ENCODE data around the gene DSC3.

Gene DSC3

GRCh38 chr18:31091350-31091749, 48.8 kb upstream of the DSC3 start:
- TF ChIP-seq GLI4 (tag by site-specific recombination; IDR thresholded peaks at IDR 0.05): no peak
- no peak for TF ChIP-seq ZNF280C (tag by site-specific recombination; IDR thresholded peaks at IDR 0.05)
- TF ChIP-seq, protein P1, sequence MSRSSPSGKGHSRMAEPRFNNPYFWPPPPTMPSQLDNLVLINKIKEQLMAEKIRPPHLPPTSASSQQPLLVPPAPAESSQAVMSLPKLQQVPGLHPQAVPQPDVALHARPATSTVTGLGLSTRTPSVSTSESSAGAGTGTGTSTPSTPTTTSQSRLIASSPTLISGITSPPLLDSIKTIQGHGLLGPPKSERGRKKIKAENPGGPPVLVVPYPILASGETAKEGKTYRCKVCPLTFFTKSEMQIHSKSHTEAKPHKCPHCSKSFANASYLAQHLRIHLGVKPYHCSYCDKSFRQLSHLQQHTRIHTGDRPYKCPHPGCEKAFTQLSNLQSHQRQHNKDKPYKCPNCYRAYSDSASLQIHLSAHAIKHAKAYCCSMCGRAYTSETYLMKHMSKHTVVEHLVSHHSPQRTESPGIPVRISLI (tag by site-specific recombination; IDR thresholded peaks at IDR 0.05): no peak
- TF ChIP-seq ZNF214 (tag by site-specific recombination; IDR thresholded peaks at IDR 0.05; ENCODE audit: borderline replicate concordance): no peak
- TF ChIP-seq ZNF785 (tag by site-specific recombination; IDR thresholded peaks at IDR 0.05): no peak
- TF ChIP-seq ZNF394 (tag by site-specific recombination; IDR thresholded peaks at IDR 0.05; ENCODE audit: borderline replicate concordance): no peak
- TF ChIP-seq PRDM1 (tag by site-specific recombination; IDR thresholded peaks at IDR 0.05): no peak
- H3K4me3 ChIP-seq (ENCODE audit: low read depth, low read length): no peak overlapping the region
- H3K9me3 ChIP-seq (ENCODE audit: control insufficient read depth, insufficient read depth, low read depth, low read length): no peaks in the 10 kb centered on the region
- CTCF ChIA-PET: interaction anchor here (0.6 kb wide), 1 partner anchor 11 kb away, joined by 3 read pairs; no protein-coding TSS in a partner anchor
- peaks cover 11 to 64% of the 10 kb centered on the region in 2 experiments; a peak in 2 of 3 replicates for H3K36me3 ChIP-seq (ENCODE audit: control insufficient read depth in 2 of 2, insufficient read depth in 1 of 2, low read length in 2 of 2)
- no peak overlapping the region for H3K27ac ChIP-seq (ENCODE audit: extremely low read depth, low read depth, low read length)
- POLR2A ChIA-PET: no interaction called here
- no peaks in the 10 kb centered on the region for H3K4me1 ChIP-seq (ENCODE audit: control insufficient read depth, insufficient read depth, low read length)

DNA sequence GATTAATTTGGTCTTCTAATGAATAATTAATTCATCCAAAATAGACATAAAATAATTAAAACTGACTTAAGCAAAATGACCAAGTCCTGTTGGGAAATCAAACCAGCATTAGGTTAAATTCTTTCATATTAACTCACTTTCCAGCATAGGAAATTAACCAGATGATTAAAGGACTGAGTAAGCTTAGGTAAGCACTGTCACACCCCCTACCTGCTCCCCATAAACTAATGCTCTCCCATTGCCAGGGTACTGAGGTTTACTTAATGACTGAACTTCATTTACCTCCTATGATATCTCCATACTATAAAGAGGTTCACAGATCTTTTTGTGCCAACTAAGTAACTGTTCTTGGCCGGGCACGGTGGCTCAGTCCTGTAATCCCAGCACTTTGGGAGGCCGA, 46.0 kb upstream of the DSC3 start:
- no peaks in the 10 kb centered on the region for H3K9me3 ChIP-seq (ENCODE audit: control insufficient read depth, insufficient read depth, low read depth, low read length)
- H3K36me3 ChIP-seq (ENCODE audit: control insufficient read depth in 2 of 2, insufficient read depth in 1 of 2, low read length in 2 of 2): peaks cover 11 to 82% of the 10 kb centered on the region in 2 experiments; a peak in 2 of 3 replicates
- POLR2A ChIA-PET: no interaction called here
- no peaks in the 10 kb centered on the region for H3K4me1 ChIP-seq (ENCODE audit: control insufficient read depth, insufficient read depth, low read length)
- H3K27ac ChIP-seq (ENCODE audit: extremely low read depth, low read depth, low read length): no peak overlapping the region
- CTCF ChIA-PET: interaction anchor here (0.8 kb wide), 1 partner anchor 118 kb away, joined by 3 read pairs; no protein-coding TSS in a partner anchor
- no peak overlapping the region for H3K4me3 ChIP-seq (ENCODE audit: low read depth, low read length)
- TF ChIP-seq, protein P2, sequence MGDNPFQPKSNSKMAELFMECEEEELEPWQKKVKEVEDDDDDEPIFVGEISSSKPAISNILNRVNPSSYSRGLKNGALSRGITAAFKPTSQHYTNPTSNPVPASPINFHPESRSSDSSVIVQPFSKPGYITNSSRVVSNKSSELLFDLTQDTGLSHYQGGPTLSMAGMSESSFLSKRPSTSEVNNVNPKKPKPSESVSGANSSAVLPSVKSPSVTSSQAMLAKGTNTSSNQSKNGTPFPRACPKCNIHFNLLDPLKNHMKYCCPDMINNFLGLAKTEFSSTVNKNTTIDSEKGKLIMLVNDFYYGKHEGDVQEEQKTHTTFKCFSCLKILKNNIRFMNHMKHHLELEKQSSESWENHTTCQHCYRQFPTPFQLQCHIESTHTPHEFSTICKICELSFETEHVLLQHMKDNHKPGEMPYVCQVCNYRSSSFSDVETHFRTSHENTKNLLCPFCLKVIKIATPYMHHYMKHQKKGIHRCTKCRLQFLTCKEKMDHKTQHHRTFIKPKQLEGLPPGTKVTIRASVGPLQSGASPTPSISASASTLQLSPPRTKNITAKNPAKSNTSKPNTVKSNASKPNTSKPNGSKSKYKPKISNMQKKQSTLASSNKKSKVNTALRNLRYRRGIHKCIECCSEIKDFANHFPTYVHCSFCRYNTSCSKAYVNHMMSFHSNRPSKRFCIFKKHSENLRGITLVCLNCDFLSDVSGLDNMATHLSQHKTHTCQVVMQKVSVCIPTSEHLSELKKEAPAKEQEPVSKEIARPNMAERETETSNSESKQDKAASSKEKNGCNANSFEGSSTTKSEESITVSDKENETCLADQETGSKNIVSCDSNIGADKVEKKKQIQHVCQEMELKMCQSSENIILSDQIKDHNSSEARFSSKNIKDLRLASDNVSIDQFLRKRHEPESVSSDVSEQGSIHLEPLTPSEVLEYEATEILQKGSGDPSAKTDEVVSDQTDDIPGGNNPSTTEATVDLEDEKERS (tag by site-specific recombination; IDR thresholded peaks at IDR 0.05): no peak
- no peak for TF ChIP-seq ZNF501 (tag by site-specific recombination; IDR thresholded peaks at IDR 0.05)
- TF ChIP-seq ZNF792 (tag by site-specific recombination; IDR thresholded peaks at IDR 0.05): no peak
- no peak for TF ChIP-seq ZNF423 (tag by site-specific recombination; IDR thresholded peaks at IDR 0.05)

DNA sequence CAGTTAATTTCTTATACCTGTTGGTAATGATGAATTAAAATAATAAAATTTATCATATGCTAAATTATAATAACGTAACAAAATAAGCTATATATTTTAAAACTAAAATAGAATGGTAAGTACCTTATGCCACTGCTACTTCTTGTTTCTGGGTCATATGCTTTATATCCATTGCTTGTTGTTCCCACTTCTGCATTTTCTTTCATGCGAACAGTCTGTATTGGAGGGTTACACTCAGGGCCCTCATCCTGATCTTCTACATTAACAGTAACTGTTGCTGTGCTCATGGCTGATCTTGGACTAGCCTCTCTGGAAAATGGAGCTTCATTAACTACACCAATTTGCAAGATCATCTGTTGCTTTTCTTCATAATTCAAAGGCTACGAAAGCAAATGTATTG, 37.4 kb upstream of the DSC3 start:
- Histone ChIP-seq H3K9me3 (ENCODE audit: control insufficient read depth, insufficient read depth, low read depth, low read length) (no peaks in the 10 kb centered on the region), H3K4me1 (ENCODE audit: control insufficient read depth, insufficient read depth, low read length) (no peaks in the 10 kb centered on the region), H3K27ac (ENCODE audit: extremely low read depth, low read depth, low read length) (no peak overlapping the region), H3K36me3 (ENCODE audit: control insufficient read depth in 2 of 2, insufficient read depth in 1 of 2, low read length in 2 of 2) (peaks cover 0 to 73% of the 10 kb centered on the region in 2 experiments; a peak in 1 of 3 replicates), H3K4me3 (ENCODE audit: low read depth, low read length) (no peak overlapping the region)
- CTCF ChIA-PET: interaction anchor here (0.6 to 0.8 kb wide), 2 partner anchors 12 to 33 kb away, joined by 3 to 4 read pairs; no protein-coding TSS in a partner anchor
- POLR2A ChIA-PET: no interaction called here
- TF ChIP-seq ZNF514 (tag by site-specific recombination; IDR thresholded peaks at IDR 0.05) (no peak), ZNF155 (tag by site-specific recombination; IDR thresholded peaks at IDR 0.05) (no peak), ZNF585B (tag by site-specific recombination; IDR thresholded peaks at IDR 0.05) (no peak), ZNF10 (tag by site-specific recombination; IDR thresholded peaks at IDR 0.05) (no peak), ZNF391 (tag by site-specific recombination; IDR thresholded peaks at IDR 0.05; ENCODE audit: borderline replicate concordance, low read depth) (no peak), ZFP3 (tag by site-specific recombination; IDR thresholded peaks at IDR 0.05; ENCODE audit: low read depth) (no peak), ZBTB8A (tag by site-specific recombination; IDR thresholded peaks at IDR 0.05) (no peak), ZNF214 (tag by site-specific recombination; IDR thresholded peaks at IDR 0.05; ENCODE audit: borderline replicate concordance) (no peak)
- TF ChIP-seq, protein P3, sequence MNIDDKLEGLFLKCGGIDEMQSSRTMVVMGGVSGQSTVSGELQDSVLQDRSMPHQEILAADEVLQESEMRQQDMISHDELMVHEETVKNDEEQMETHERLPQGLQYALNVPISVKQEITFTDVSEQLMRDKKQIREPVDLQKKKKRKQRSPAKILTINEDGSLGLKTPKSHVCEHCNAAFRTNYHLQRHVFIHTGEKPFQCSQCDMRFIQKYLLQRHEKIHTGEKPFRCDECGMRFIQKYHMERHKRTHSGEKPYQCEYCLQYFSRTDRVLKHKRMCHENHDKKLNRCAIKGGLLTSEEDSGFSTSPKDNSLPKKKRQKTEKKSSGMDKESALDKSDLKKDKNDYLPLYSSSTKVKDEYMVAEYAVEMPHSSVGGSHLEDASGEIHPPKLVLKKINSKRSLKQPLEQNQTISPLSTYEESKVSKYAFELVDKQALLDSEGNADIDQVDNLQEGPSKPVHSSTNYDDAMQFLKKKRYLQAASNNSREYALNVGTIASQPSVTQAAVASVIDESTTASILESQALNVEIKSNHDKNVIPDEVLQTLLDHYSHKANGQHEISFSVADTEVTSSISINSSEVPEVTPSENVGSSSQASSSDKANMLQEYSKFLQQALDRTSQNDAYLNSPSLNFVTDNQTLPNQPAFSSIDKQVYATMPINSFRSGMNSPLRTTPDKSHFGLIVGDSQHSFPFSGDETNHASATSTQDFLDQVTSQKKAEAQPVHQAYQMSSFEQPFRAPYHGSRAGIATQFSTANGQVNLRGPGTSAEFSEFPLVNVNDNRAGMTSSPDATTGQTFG (tag by site-specific recombination; IDR thresholded peaks at IDR 0.05; ENCODE audit: borderline replicate concordance): no peak
